H9 (cell line): ENCODE results near the gene RIOK3. TPM values are rescaled to one million over a fixed set of nuclear protein-coding genes. Genes with fewer than 3 reads are reported as not detected.

ENCODE experiments used
- DNase-seq: peaks from one replicate; pipeline ENCODE4 v3.0.0-alpha.2; 2017
- H2AFZ ChIP-seq: one replicate; pipeline ENCODE4 v1.6.1; 2013; ENCODE audit warnings: mild to moderate bottlenecking, low read length, control low read depth, moderate library complexity
- H2AK5ac ChIP-seq: 2 replicates; pipeline ENCODE4 v1.6.1; 2013; ENCODE audit warnings: low read length, control low read depth, mixed read lengths; ENCODE audit not compliant: insufficient read length
- H2BK120ac ChIP-seq: one replicate; pipeline ENCODE4 v1.6.1; 2013; ENCODE audit warnings: low read depth, mild to moderate bottlenecking, low read length, control low read depth, inconsistent platforms; ENCODE audit not compliant: poor library complexity, severe bottlenecking
- H2BK12ac ChIP-seq: 2 replicates; pipeline ENCODE4 v1.6.1; 2013; ENCODE audit warnings: low read length, control low read depth, mixed read lengths, low read depth; ENCODE audit not compliant: insufficient read length
- H2BK15ac ChIP-seq: 2 replicates; pipeline ENCODE4 v1.6.1; 2013; ENCODE audit warnings: low read depth, low read length, control low read depth
- H2BK20ac ChIP-seq: one replicate; pipeline ENCODE4 v1.6.1; 2013; ENCODE audit warnings: low read depth, mild to moderate bottlenecking, low read length, control low read depth, inconsistent platforms; ENCODE audit not compliant: poor library complexity, severe bottlenecking
- H2BK5ac ChIP-seq: 2 replicates; pipeline ENCODE4 v1.6.1; 2013; ENCODE audit warnings: low read length, control low read depth, mixed read lengths; ENCODE audit not compliant: insufficient read length
- H3K14ac ChIP-seq: 2 replicates; pipeline ENCODE4 v1.6.1; 2013; ENCODE audit warnings: low read length, control low read depth; ENCODE audit not compliant: insufficient read depth
- H3K18ac ChIP-seq: 2 replicates; pipeline ENCODE4 v1.6.1; 2013; ENCODE audit warnings: low read depth, mild to moderate bottlenecking, mixed read lengths, low read length, control low read depth; ENCODE audit not compliant: insufficient read length
- H3K23ac ChIP-seq: 2 replicates; pipeline ENCODE4 v1.6.1; 2013; ENCODE audit warnings: low read length, control low read depth, mixed read lengths, low read depth; ENCODE audit not compliant: insufficient read length
- H3K23me2 ChIP-seq: 2 replicates; pipeline ENCODE4 v1.6.1; 2013; ENCODE audit warnings: low read depth, mild to moderate bottlenecking, mixed read lengths, low read length, control low read depth; ENCODE audit not compliant: insufficient read length, poor library complexity, severe bottlenecking
- H3K27ac ChIP-seq: 2 replicates; pipeline ENCODE4 v1.5.1; 2013; ENCODE audit warnings: low read length, control low read depth, mixed read lengths, low read depth; ENCODE audit not compliant: insufficient read length
- H3K27me3 ChIP-seq: 2 replicates; pipeline ENCODE4 v1.6.1; 2013; ENCODE audit warnings: low read length, control low read depth, inconsistent platforms; ENCODE audit not compliant: insufficient read depth
- H3K4ac ChIP-seq: 2 replicates; pipeline ENCODE4 v1.6.1; 2013; ENCODE audit warnings: low read depth, mild to moderate bottlenecking, control low read depth, inconsistent platforms, low read length, moderate library complexity
- H3K4me1 ChIP-seq: 2 replicates; pipeline ENCODE4 v1.6.1; 2013; ENCODE audit warnings: low read length, control low read depth, inconsistent platforms; ENCODE audit not compliant: insufficient read depth
- H3K4me2 ChIP-seq: 2 replicates; pipeline ENCODE4 v1.6.1; 2013; ENCODE audit warnings: low read length, control low read depth, mixed read lengths; ENCODE audit not compliant: insufficient read length, insufficient read depth
- H3K56ac ChIP-seq: 2 replicates; pipeline ENCODE4 v1.6.1; 2013; ENCODE audit warnings: low read depth, mild to moderate bottlenecking, mixed read lengths, low read length, control low read depth; ENCODE audit not compliant: insufficient read length
- H3K79me1 ChIP-seq: 2 replicates; pipeline ENCODE4 v1.6.1; 2013; ENCODE audit warnings: low read depth, mild to moderate bottlenecking, moderate library complexity, low read length, control low read depth, inconsistent platforms; ENCODE audit not compliant: insufficient read depth, poor library complexity, severe bottlenecking
- H3K79me2 ChIP-seq: 2 replicates; pipeline ENCODE4 v1.6.1; 2013; ENCODE audit warnings: low read length, control low read depth, inconsistent platforms; ENCODE audit not compliant: insufficient read depth
- H3K9ac ChIP-seq: 2 replicates; pipeline ENCODE4 v1.6.1; 2013; ENCODE audit warnings: low read length, control low read depth, mixed read lengths; ENCODE audit not compliant: insufficient read length; ENCODE audit errors: extremely low read depth
- H3K9me3 ChIP-seq: one replicate; pipeline ENCODE4 v1.6.1; 2013; ENCODE audit warnings: low read depth, low read length, inconsistent platforms; ENCODE audit not compliant: control insufficient read depth
- H3T11ph ChIP-seq: one replicate; pipeline ENCODE4 v1.6.1; 2013; ENCODE audit warnings: mild to moderate bottlenecking, low read length, control low read depth, inconsistent platforms
- H4K20me1 ChIP-seq: one replicate; pipeline ENCODE4 v1.6.1; 2013; ENCODE audit not compliant: control insufficient read depth, insufficient read length, insufficient read depth
- H4K5ac ChIP-seq: 2 replicates; pipeline ENCODE4 v1.6.1; 2013; ENCODE audit warnings: low read depth, mild to moderate bottlenecking, mixed read lengths, low read length, control low read depth; ENCODE audit not compliant: insufficient read length
- H4K8ac ChIP-seq: replicated peaks from 2 replicates; pipeline ENCODE4 v1.6.1; 2013; ENCODE audit warnings: low read length, control low read depth, mixed read lengths, low read depth; ENCODE audit not compliant: insufficient read length
- H4K91ac ChIP-seq: 2 replicates; pipeline ENCODE4 v1.6.1; 2013; ENCODE audit warnings: low read depth, mild to moderate bottlenecking, moderate library complexity, mixed read lengths, low read length, control low read depth; ENCODE audit not compliant: insufficient read length
- H3K27ac Mint-ChIP-seq, 3 experiments: 2 replicates in 2 of 3; 3 replicates in 1 of 3; pipeline ENCODE4 v1.8.0; 2020 to 2021; ENCODE audit warnings: mixed read lengths in 3 of 3, mild to moderate bottlenecking in 1 of 3, moderate library complexity in 1 of 3
- H3K27me3 Mint-ChIP-seq: 2 replicates; pipeline ENCODE4 v1.8.0; 2021; ENCODE audit warnings: low read depth, mild to moderate bottlenecking, moderate library complexity, mixed read lengths
- H3K36me3 Mint-ChIP-seq, 3 experiments: 2 replicates in 2 of 3; 3 replicates in 1 of 3; pipeline ENCODE4 v1.8.0; 2020 to 2021; ENCODE audit warnings: low read depth in 3 of 3, mixed read lengths in 3 of 3; ENCODE audit not compliant: insufficient read depth in 1 of 3
- H3K4me1 Mint-ChIP-seq, 2 experiments: 2 replicates each; pipeline ENCODE4 v1.8.0; 2020; ENCODE audit warnings: mixed read lengths in 2 of 2
- H3K4me3 Mint-ChIP-seq, 2 experiments: 2 replicates in 1 of 2; 3 replicates in 1 of 2; pipeline ENCODE4 v1.8.0; 2020 to 2021; ENCODE audit warnings: mild to moderate bottlenecking in 2 of 2, mixed read lengths in 2 of 2, moderate library complexity in 1 of 2
- H3K9me3 Mint-ChIP-seq, 2 experiments: 2 replicates in 1 of 2; 3 replicates in 1 of 2; pipeline ENCODE4 v1.8.0; 2020; ENCODE audit warnings: mild to moderate bottlenecking in 2 of 2, mixed read lengths in 2 of 2, moderate library complexity in 1 of 2
- CTCF ChIP-seq: fragments of 200-600 bp; sonication (generic); conservative IDR thresholded peaks from 3 replicates; pipeline ENCODE4 v1.8.0; 2021; ENCODE audit warnings: antibody characterized with exemption, mild to moderate bottlenecking
- WGBS: extraction: QIAGEN DNeasy Blood & Tissue Kit; methylation state at CpG from one replicate; pipeline ENCODE4 v1.1.7; 2013; ENCODE audit warnings: missing lambda C conversion rate, low lambda C conversion rate, mixed read lengths; ENCODE audit not compliant: insufficient read length; ENCODE audit errors: extremely low coverage; 5-methylcytosine and 5-hydroxymethylcytosine counted together
- total RNA-seq: library from RNA; stranded (reverse); gene quantifications from 2 replicates; pipeline ENCODE4 v1.2.1, GENCODE V29; 2021

The RIOK3 gene
- total RNA-seq, 1 experiment from 2014 or later = 34.6 TPM

- no peak overlapping the region for H4K8ac ChIP-seq
- no peaks in the 10 kb centered on the region for H3K27me3 ChIP-seq
- H4K20me1 ChIP-seq = no peaks in the 10 kb centered on the region
- Mint-ChIP-seq H3K4me3 (no peak overlapping the region), H3K27me3 (no peaks in the 10 kb centered on the region), H3K36me3 (no peaks in the 10 kb centered on the region), H3K4me1 (peaks cover 5 to 9% of the 10 kb centered on the region in 2 experiments), H3K27ac (no peak overlapping the region), H3K9me3 (no peaks in the 10 kb centered on the region)
- H3T11ph ChIP-seq = no peak overlapping the region
- no peak overlapping the region for H3K4me2 ChIP-seq
- H3K14ac ChIP-seq = no peak overlapping the region
- H3K9me3 ChIP-seq = no peaks in the 10 kb centered on the region
- no peaks in the 10 kb centered on the region for H3K79me1 ChIP-seq
- no peak overlapping the region for H3K27ac ChIP-seq
- TF ChIP-seq CTCF = no peak
- H3K18ac ChIP-seq = no peak overlapping the region
- H2AK5ac ChIP-seq = no peak overlapping the region
- H2BK12ac ChIP-seq = no peak overlapping the region
- no peak overlapping the region for H3K4ac ChIP-seq
- no peak overlapping the region for H2BK120ac ChIP-seq
- H3K56ac ChIP-seq = no peak overlapping the region
- no peak overlapping the region for H4K91ac ChIP-seq
- WGBS = no CpG with 5 or more reads among the region's 1 CpG
- no peak overlapping the region for H2BK20ac ChIP-seq
- no peak overlapping the region for H2BK5ac ChIP-seq
- H3K9ac ChIP-seq = no peak overlapping the region
- H2AFZ ChIP-seq = no peak overlapping the region
- no peaks in the 10 kb centered on the region for H3K4me1 ChIP-seq
- no peak overlapping the region for H4K5ac ChIP-seq
- H3K79me2 ChIP-seq = no peaks in the 10 kb centered on the region
- no peak overlapping the region for H3K23ac ChIP-seq
- H2BK15ac ChIP-seq = no peak overlapping the region
- peaks cover 3% of the 10 kb centered on the region for H3K23me2 ChIP-seq
- no peak for DNase-seq
These were observed 4.8 kb upstream of the RIOK3 start for GRCh38 chr18:23448291-23448690.
